GM12878 (cell line): ENCODE results near the gene DNASE1. TPM values are rescaled to one million over a fixed set of nuclear protein-coding genes. Genes with fewer than 3 reads are reported as not detected.

Experiments used
- ATAC-seq: fragments of 200-7000 bp; cut with Tn5 transposase; 3 replicates; pipeline ENCODE4 v1.9.1; 2020; ENCODE audit warnings: mild to moderate bottlenecking, moderate library complexity
- BruUV-seq: library from RNA; stranded (reverse); fragments of 400-500 nt; replicated peaks from 2 replicates; lab custom pipeline; 2021; lab: Mats Ljungman, UMichigan
- CTCF ChIA-PET: fragments of 300-600 bp; sonication (Branson Sonifier 250); formaldehyde crosslinking; extraction: SDS; loops from one replicate; lab custom pipeline; 2021; ENCODE audit warnings: inconsistent platforms; lab: Yijun Ruan, JAX
- POLR2A ChIA-PET: fragments of 350-600 bp; formaldehyde crosslinking; extraction: SDS; loops from one replicate; lab custom pipeline; 2021; ENCODE audit warnings: inconsistent platforms; lab: Charles Lee
- RAD21 ChIA-PET: fragments of 300-600 bp; sonication (Branson Sonifier 250); formaldehyde crosslinking; loops from one replicate; lab custom pipeline; 2023; ENCODE audit warnings: antibody characterized with exemption; ENCODE audit not compliant: unreplicated experiment; lab: Charles Lee
- SMC1A ChIA-PET: fragments of 300-600 bp; sonication (Branson Sonifier 250); formaldehyde crosslinking; loops from one replicate; lab custom pipeline; 2023; ENCODE audit not compliant: unreplicated experiment, uncharacterized antibody; lab: Charles Lee
- DNase-seq: peaks from one replicate; pipeline ENCODE4 v3.0.0-alpha.2; 2011; ENCODE audit warnings: low read depth, low spot score
- FAIRE-seq: peaks from 3 replicates; lab custom pipeline; 2011; peaks lifted over from hg19 to GRCh38; lab: Jason Lieb, UNC
- H2AFZ ChIP-seq: 2 replicates; pipeline ENCODE4 v1.6.0; 2011; ENCODE audit warnings: low read depth, low read length, control low read depth; ENCODE audit not compliant: control insufficient read depth
- H3K27ac ChIP-seq: 2 replicates; pipeline ENCODE4 v1.5.1; 2011; ENCODE audit warnings: control low read depth; ENCODE audit not compliant: control insufficient read depth, insufficient read depth
- H3K27me3 ChIP-seq, 2 experiments: replicated peaks in 1 of 2; 2 replicates each; pipeline versions ENCODE4 v1.6.0 to v1.6.1; 2011; ENCODE audit warnings: low read length in 1 of 2; ENCODE audit not compliant: control insufficient read depth in 2 of 2, insufficient read depth in 2 of 2
- H3K36me3 ChIP-seq, 2 experiments: 2 replicates each; pipeline ENCODE4 v1.5.1; 2011; ENCODE audit warnings: low read length in 1 of 2; ENCODE audit not compliant: control insufficient read depth in 2 of 2, insufficient read depth in 2 of 2
- H3K4me1 ChIP-seq: 2 replicates; pipeline ENCODE4 v1.6.1; 2011; ENCODE audit warnings: mild to moderate bottlenecking, low read length, moderate library complexity, mixed read lengths; ENCODE audit not compliant: control insufficient read depth, insufficient read depth
- H3K4me2 ChIP-seq: 2 replicates; pipeline ENCODE4 v1.6.0; 2011; ENCODE audit warnings: control low read depth; ENCODE audit not compliant: control insufficient read depth, insufficient read depth
- H3K4me3 ChIP-seq: fragments of 200-600 bp; sonication (generic); 2 replicates; pipeline ENCODE4 v1.5.1; 2016
- H3K79me2 ChIP-seq: 2 replicates; pipeline ENCODE4 v1.6.0; 2011; ENCODE audit warnings: low read length; ENCODE audit not compliant: control insufficient read depth, insufficient read depth
- H3K9ac ChIP-seq: 2 replicates; pipeline ENCODE4 v1.8.0; 2011; ENCODE audit warnings: low read length, control low read depth, mixed read lengths; ENCODE audit not compliant: control insufficient read depth, insufficient read depth
- H3K9me3 ChIP-seq: replicated peaks from 3 replicates; pipeline ENCODE4 v1.5.1; 2011; ENCODE audit warnings: mild to moderate bottlenecking, low read length; ENCODE audit not compliant: control insufficient read depth, insufficient read depth
- H4K20me1 ChIP-seq: 2 replicates; pipeline ENCODE4 v1.6.0; 2011; ENCODE audit not compliant: control insufficient read depth, insufficient read depth
- BCLAF1 ChIP-seq: fragments of 450-650 bp; IDR thresholded peaks from 2 replicates; pipeline ENCODE4 v1.6.1; 2017; ENCODE audit warnings: antibody characterized with exemption, mild to moderate bottlenecking, moderate library complexity
- CBX3 ChIP-seq: fragments of 200-600 bp; sonication (generic); IDR thresholded peaks from 2 replicates; pipeline ENCODE4 v1.6.1; 2016; ENCODE audit warnings: low read depth, borderline replicate concordance
- CHD1 ChIP-seq: IDR thresholded peaks from 2 replicates; pipeline ENCODE4 v1.6.1; 2012; ENCODE audit warnings: low read depth, low read length, improper control_type of control experiment
- CHD4 ChIP-seq: fragments of 200-600 bp; sonication (generic); IDR thresholded peaks from 2 replicates; pipeline ENCODE4 v1.6.1; 2016; ENCODE audit warnings: mild to moderate bottlenecking
- FOXM1 ChIP-seq: IDR thresholded peaks from 2 replicates; pipeline ENCODE4 v1.6.1; 2012; ENCODE audit warnings: low read depth, mild to moderate bottlenecking, inconsistent platforms, low read length, moderate library complexity
- HCFC1 ChIP-seq: fragments of 150-350 bp; IDR thresholded peaks from 2 replicates; pipeline ENCODE4 v1.6.1; 2014; ENCODE audit warnings: low read length
- MEF2A ChIP-seq: IDR thresholded peaks from 2 replicates; pipeline ENCODE4 v1.6.1; 2011; ENCODE audit warnings: low read depth, mild to moderate bottlenecking, low read length, moderate library complexity; ENCODE audit not compliant: insufficient read depth
- MEF2B ChIP-seq: fragments of 450-650 bp; IDR thresholded peaks from 2 replicates; pipeline ENCODE4 v1.6.1; 2018; ENCODE audit warnings: mild to moderate bottlenecking, moderate library complexity; ENCODE audit not compliant: partially characterized antibody, poor library complexity, severe bottlenecking
- MYC ChIP-seq: IDR thresholded peaks from 2 replicates; pipeline ENCODE4 v1.6.1; 2011; ENCODE audit warnings: mild to moderate bottlenecking, low read length, moderate library complexity, inconsistent platforms; ENCODE audit not compliant: insufficient read depth, insufficient replicate concordance, insufficient read length, severe bottlenecking
- PAX8 ChIP-seq: fragments of 450-650 bp; IDR thresholded peaks from 2 replicates; pipeline ENCODE4 v1.6.1; 2017; ENCODE audit warnings: mild to moderate bottlenecking, moderate library complexity
- PKNOX1 ChIP-seq: fragments of 450-650 bp; IDR thresholded peaks from 2 replicates; pipeline ENCODE4 v1.6.1; 2016; ENCODE audit warnings: mild to moderate bottlenecking
- SKIL ChIP-seq: fragments of 450-650 bp; IDR thresholded peaks from 2 replicates; pipeline ENCODE4 v1.6.1; 2017; ENCODE audit warnings: mild to moderate bottlenecking, low read depth, inconsistent platforms; ENCODE audit not compliant: poor library complexity, severe bottlenecking
- TCF3 ChIP-seq: IDR thresholded peaks from 2 replicates; pipeline ENCODE4 v1.6.1; 2012; ENCODE audit warnings: low read depth, mild to moderate bottlenecking, low read length, borderline replicate concordance; ENCODE audit not compliant: insufficient read depth
- TCF7 ChIP-seq: IDR thresholded peaks from 2 replicates; pipeline ENCODE4 v1.6.1; 2014; ENCODE audit warnings: antibody characterized with exemption, borderline replicate concordance
- USF2 ChIP-seq: IDR thresholded peaks from 2 replicates; pipeline ENCODE4 v1.6.1; 2011; ENCODE audit warnings: low read depth, low read length, improper control_type of control experiment, borderline replicate concordance
- WGBS: methylation state at CpG from one replicate; pipeline ENCODE4 v1.1.6; 2016; ENCODE audit warnings: low lambda C conversion rate; ENCODE audit not compliant: insufficient replicate concordance, insufficient coverage; ENCODE audit errors: missing lambda C conversion rate; 5-methylcytosine and 5-hydroxymethylcytosine counted together
- in situ Hi-C: fragments of 300-500 bp; cut with MboI; formaldehyde crosslinking; loops from 9 replicates; pipeline ENCODE4 v1.14.3; 2018; ENCODE audit warnings: mixed read lengths
- intact Hi-C: fragments of 100-400 bp; cut with micrococcal nuclease; formaldehyde crosslinking; loops from one replicate; pipeline ENCODE4 v1.14.2; 2022; ENCODE audit not compliant: unreplicated experiment
- polyA plus RNA-seq, 11 experiments: library from polyadenylated mRNA; depleted of rRNA in 4 of 11; unstranded in 6 of 11; stranded (reverse) in 5 of 11; fragments of >200 nt; fragmentation: Nextera tagmentation in 4 of 11; fragmentation: Illumina TruSeq in 1 of 11; extraction: Ambion mirVana in 4 of 11; extraction: Trizol in 1 of 11; gene quantifications; 1 replicate in 1 of 11; 2 replicates in 10 of 11; pipeline versions ENCODE4 v1.2.1 to v1.2.3, GENCODE V29; 2011 to 2016; ENCODE audit warnings: inconsistent platforms in 2 of 11, missing spikeins in 2 of 11, low read depth in 1 of 11
- total RNA-seq, 4 experiments: library from RNA; depleted of rRNA in 3 of 4; stranded (reverse); fragments of >200 nt in 3 of 4; fragmentation: Illumina TruSeq in 1 of 4; extraction: Trizol in 1 of 4; gene quantifications; 2 replicates each; pipeline versions ENCODE4 v1.2.1 to v1.2.3, GENCODE V29; 2013 to 2021

DNASE1 gene
- total and polyA plus RNA-seq, 10 of the 15 experiments (the other 5 are each of a cell fraction or from before 2014, with no cell fraction given): 0.23 to 12.0 (median 7.9) TPM

GRCh38 chr16:3607161-3607560 lies 47.3 kb upstream of the DNASE1 start (continued):
- TF ChIP-seq BCLAF1: no peak
- TF ChIP-seq TCF3: no peak
- no peak for TF ChIP-seq CHD4
- TF ChIP-seq CHD1: no peak
- TF ChIP-seq TCF7: no peak
- TF ChIP-seq HCFC1: no peak
- TF ChIP-seq MEF2B: no peak
- TF ChIP-seq, all 136 proteins: peak for 0

GRCh38 chr16:3607634-3608033 lies 46.9 kb upstream of the DNASE1 start:
- TF ChIP-seq PAX8 (no peak), MEF2A (no peak), USF2 (no peak), MEF2B (peak; percentile 52), SKIL (no peak), MYC (no peak), FOXM1 (no peak), CBX3 (no peak), PKNOX1 (peak; percentile 31; the same call in 1 of the 2 replicates)
- peaks cover 0 to 6% of the 10 kb centered on the region in 2 experiments; a peak in 2 of 4 replicates for H3K36me3 ChIP-seq
- SMC1A ChIA-PET: interaction anchor here (1.1 to 1.5 kb wide), 3 partner anchors 18 to 30 kb away, joined by 3 to 5 read pairs (median 3); no protein-coding TSS in a partner anchor
- H3K4me1 ChIP-seq: peaks cover 25% of the 10 kb centered on the region
- H3K27me3 ChIP-seq: no peaks in the 10 kb centered on the region
- no peaks in the 10 kb centered on the region for H4K20me1 ChIP-seq
- H3K4me2 ChIP-seq: peak overlapping the region; percentile 36
- in situ Hi-C loops (no loop called here), intact Hi-C loops (loop anchor here (2.0 kb wide), 1 partner anchor 29 kb away; no protein-coding TSS in a partner anchor)
- no peak overlapping the region for H3K4me3 ChIP-seq
- H3K9ac ChIP-seq: peak overlapping the region; percentile 15; the same call in 1 of the 2 replicates
- RAD21 ChIA-PET: no interaction called here
- H3K27ac ChIP-seq: peak overlapping the region; percentile 9
- no TSS peak for BruUV-seq
- ATAC-seq: no peak
- DNase-seq: no peak
- H3K79me2 ChIP-seq: peaks cover 22% of the 10 kb centered on the region
- POLR2A ChIA-PET: interaction anchor here (0.6 to 0.9 kb wide), 2 partner anchors 19 to 30 kb away, joined by 3 read pairs; no protein-coding TSS in a partner anchor
- FAIRE-seq: no peak
- H2AFZ ChIP-seq: peak overlapping the region; percentile 11; the same call in 1 of the 2 replicates
- CTCF ChIA-PET: interaction anchor here (0.7 to 0.9 kb wide), 2 partner anchors 19 to 21 kb away, joined by 3 read pairs; no protein-coding TSS in a partner anchor
- WGBS: 10% methylated on average over 2 of the region's 2 CpGs
- no peaks in the 10 kb centered on the region for H3K9me3 ChIP-seq
